ENCODE results near the gene TMEM119.

TMEM119 gene, protein sequence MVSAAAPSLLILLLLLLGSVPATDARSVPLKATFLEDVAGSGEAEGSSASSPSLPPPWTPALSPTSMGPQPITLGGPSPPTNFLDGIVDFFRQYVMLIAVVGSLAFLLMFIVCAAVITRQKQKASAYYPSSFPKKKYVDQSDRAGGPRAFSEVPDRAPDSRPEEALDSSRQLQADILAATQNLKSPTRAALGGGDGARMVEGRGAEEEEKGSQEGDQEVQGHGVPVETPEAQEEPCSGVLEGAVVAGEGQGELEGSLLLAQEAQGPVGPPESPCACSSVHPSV

GRCh38 chr12:108597559-108598471 is at the start of gene TMEM119:
Gene TMEM119, minus strand, starts transcription at chr12:108598084. Its CDS starts 5,701 bp downstream, at chr12:108592383.
- DNase-seq = no peak

DNA sequence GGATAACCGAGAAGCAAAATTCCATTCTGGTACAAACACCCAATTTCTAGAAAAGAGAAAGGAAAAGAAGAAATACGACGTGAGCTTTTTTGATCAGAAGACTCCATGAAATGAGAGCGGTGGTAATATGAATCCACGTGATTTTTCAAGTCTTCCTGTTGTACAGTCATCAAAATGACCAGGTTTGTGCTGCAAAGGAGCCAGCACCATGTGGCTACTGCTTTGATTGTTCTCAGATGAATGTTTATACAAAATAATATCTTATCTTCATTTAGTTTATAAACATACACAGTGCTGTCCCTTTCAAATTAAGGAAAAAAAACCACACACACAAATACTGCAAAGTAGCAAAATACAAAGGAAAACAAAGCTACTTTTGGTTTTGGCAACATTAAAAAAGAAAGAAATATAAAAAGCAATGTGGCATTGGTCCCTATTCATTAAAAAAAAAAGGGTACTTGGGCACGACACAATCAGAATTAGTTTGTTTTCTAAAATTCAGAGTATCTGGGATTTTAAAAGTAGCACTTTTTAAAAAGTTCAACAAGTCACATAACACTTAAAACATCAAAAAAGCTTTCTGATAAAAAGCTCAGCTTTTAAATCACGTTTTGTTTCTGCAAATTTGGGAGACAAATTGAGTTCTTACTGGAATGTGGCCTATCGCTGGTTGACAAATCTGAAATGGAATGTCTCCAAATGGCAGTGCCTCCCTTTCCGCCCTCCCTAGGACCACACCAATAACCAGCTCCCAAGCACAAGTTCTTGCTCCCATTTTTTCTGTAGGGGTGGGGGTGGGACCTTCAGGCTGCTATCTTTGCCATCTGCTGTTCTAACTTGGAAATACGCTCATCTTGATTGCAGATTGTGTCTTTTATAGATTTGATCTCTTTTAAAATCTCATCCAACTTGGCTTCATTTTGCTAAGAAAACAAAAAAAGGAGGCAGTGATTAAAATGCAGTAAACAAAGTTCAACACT is 49.0 kb upstream of the TMEM119 start:
- no peak for DNase-seq

- no peak for DNase-seq
Observed at GRCh38 chr12:108645686-108646599, 48.1 kb upstream of the TMEM119 start.

- DNase-seq = no peak
Observed at GRCh38 chr12:108644811-108645120, 46.9 kb upstream of the TMEM119 start.

GRCh38 chr12:108643941-108644810 is 46.3 kb upstream of the TMEM119 start:
- DNase-seq = no peak

- DNase-seq = no peak
Observed at GRCh38 chr12:108642899-108643654, 45.2 kb upstream of the TMEM119 start.

DNA sequence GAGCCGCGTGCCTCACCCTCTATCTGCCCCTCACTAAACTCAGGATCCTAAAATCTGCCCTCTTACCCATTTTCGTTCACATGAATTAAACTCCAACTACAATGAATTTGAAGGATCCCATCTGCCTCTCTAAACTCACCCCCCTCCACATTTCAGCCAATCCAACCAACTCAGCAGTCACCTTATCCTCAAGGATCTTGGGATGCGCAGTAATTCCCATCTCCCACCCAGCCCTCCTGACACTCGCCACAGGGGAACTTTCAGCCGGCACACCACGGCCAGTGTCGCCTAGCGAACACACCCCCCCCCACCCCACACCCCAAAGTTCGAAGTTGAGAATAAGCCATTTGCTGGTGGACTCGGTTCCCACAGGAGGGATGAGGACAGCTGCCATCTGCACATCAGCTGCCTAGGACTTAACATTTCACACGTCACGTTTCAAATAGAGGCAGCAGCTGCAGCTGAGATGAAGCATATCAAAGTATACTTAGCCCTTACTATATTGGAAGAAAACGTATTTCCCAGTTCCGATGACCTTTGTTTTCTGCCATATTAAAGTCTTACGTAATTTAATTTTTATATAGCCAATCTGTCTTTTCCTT is 44.5 kb upstream of the TMEM119 start:
- DNase-seq = no peak

GRCh38 chr12:108641446-108642268 is 43.8 kb upstream of the TMEM119 start:
- no peak for DNase-seq

DNA sequence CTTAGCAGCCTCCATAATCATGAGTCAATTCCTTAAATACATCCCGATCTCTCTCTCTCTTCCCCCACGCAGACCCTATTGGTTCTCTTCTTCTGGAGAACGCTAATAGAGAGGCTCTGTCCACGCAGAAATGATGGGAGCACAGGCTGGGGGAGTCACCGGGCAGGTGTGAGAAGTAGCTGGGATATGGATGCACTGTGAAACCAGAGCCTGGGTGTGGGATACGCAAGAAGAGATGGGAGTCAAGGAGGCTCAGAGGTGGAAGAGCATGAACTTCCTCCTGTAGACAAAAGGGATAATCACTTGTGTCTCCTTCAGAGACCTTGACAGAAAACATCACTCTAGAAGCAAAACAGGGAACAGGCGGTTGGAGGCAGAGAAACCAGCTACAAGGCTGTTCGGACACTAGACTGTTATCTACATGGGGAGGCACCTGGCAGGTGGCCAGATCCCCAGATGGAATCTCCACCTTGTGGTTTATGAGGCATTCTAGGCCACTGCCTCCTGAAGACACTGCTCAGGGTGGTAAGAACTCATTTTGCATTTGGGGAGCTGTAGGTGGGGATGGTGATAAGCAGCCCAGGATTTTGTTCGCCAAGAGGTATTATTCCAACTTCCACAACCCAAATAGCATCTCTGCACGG is 43.0 kb upstream of the TMEM119 start:
- DNase-seq = no peak

- no peak for DNase-seq
Observed at GRCh38 chr12:108638997-108639822, 41.3 kb upstream of the TMEM119 start.

DNA sequence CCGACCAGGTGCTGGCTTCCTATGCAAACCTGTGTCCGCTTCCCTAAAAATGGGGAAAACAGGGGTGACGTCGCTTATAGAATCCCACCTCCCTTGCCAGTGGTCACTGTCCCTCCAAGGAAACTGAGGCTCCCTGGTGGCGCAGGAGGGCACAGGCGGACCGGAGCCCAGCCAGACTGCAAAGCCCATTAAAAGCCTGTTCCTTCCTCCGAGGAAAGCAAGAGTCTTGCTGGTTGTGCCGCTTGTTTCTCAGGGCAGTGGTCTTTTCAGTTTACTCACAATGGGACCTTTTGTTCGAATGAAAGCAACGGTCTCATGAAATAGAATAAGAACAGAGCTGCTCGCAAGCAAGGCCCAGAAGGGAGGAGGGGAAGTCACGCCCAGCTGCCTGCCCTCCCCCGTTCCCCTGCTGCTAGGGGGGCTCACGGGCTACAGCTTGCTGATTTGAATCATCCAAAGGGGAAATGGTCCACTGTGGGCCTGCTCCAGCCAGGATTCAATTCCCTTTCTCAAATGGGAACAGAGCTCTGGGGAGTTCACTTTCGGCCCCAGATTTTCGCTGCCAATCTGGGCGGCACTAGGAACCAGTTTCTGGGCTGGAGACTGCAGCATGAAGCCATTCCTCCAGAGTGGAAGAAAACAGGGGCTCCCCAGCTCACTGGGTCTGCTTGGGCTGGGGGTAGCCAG is 40.4 kb upstream of the TMEM119 start:
- DNase-seq = no peak

DNA sequence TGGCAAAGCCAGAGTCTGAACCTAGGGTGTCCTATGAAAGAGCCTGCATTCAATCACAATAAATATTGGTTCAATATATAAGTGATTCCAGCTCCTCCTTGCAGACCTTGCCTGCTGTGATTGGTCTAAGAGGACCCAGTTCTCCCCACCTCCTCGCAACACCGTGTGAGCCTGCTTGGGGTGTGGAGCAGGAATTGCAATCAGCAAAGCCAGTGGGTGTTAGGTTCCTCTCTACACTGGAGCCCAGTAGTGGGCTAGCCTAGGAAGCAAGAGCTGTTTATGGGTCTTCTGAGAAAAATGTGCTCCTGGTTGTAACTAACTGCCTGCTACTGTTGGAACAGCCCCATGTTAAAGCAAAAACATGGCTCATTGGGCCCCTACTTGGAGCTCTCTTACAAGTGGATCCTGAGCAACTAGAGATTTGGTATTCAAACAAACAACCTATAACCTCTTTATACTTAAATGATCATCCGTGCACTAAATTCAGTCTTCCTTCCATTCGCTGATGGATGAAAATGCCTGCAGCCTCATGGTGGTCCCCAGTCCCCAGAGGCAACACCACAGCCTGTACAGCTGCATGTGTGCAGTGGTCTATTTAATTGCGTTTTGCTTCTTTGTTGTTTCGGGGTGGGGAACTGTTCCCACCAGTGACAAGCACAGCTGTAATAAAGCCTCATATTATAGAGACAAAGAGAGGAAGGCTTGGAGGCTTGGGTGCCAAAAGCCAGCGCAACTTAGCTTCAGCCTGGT is 39.5 kb upstream of the TMEM119 start:
- DNase-seq = no peak

DNA sequence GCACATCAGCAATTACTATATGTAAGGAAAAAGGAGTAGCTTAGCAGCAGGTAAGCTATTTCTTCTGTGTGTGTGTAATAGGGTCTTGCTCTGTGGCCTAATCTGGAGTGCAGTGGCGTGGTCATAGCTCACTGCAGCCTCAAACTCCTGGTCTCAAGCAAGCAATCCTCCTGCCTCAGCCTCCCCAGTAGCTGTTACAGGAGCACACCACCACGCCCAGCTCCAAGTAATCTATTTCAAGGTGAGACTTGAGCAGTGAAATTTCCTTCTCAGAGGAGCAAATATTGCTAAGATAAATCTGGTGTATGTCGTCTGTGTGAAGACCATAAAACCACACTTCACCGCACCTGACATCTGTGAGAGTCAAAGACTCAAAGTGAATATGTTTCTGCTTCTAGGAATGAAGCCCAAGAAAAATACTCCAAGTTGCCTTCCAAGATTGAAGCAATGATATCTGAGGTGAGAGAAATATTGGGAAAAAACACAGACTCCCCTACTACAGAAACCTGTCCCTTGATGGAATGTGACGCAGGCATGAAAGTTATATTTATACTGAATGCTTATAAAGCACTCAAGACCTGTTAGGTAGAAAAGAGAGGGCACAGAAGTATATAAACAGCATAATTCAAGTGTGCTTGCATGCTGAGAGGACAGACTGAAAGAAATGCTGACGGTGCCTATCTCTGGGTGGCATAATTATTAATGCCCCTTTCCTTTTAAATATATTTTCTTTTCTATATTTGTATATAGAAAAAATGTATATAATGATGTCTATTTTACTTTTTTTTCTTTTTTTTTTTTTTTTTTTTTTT is 38.3 kb upstream of the TMEM119 start:
- no peak for DNase-seq

DNA sequence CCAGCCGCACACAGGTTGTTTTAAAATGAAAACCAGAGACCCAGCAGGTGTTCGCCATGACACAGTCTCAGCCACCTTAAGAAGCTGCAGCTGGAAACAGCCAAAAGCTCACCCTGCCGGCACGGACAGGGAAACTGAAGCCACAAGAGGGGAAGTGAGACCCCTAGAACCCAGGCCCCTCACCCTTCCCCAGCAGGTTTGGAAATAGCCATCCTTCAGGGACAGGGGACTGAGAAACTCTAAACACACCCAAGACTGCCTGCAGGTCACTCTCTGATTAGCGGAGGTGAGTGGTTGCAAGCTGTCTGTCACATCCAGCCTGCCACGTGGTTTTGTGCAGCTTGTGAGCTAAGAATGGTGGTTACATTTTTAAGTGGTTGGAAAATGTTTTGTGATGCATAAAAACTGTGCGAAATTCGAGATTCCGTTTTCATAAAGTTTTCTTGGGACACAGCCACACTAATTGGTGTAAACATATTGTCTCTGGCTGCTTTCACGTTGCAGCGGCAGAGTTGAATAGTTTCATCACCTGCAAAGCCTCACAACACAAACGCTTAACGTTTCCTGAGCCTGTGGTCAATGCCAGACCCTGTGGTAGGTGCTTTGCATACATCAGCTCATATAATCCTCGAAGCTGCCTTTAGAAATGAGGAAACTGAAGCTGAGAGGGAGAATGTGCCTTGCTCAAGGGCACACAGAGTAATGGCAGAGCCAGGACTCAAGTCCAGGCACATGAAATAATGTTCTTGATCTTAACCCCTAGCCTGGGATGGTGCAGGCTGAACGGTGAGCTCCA is 37.5 kb upstream of the TMEM119 start:
- DNase-seq = no peak

Measured in NCI-H1436 treated with DMSO at 0.1 percent for 48 hours (cell line).